Trophoblast cell (in vitro differentiated cells and primary cell): Measurements from ENCODE around the gene POLR1H. TPM values are rescaled to one million over a fixed set of nuclear protein-coding genes. Genes with fewer than 3 reads are reported as not detected.

Source experiments
- DNase-seq, 2 donors: peaks; one replicate each; pipeline ENCODE4 v3.0.0-alpha.2; 2016
- H2AFZ ChIP-seq: 2 replicates; pipeline ENCODE4 v1.6.1; 2013; ENCODE audit warnings: low read length, moderate library complexity, mild to moderate bottlenecking; ENCODE audit not compliant: insufficient read depth, poor library complexity
- H2AK5ac ChIP-seq: 2 replicates; pipeline ENCODE4 v1.6.1; 2013; ENCODE audit warnings: mild to moderate bottlenecking, low read length
- H2BK120ac ChIP-seq: 2 replicates; pipeline ENCODE4 v1.6.1; 2013; ENCODE audit warnings: low read length, mild to moderate bottlenecking, moderate library complexity; ENCODE audit not compliant: insufficient read depth, poor library complexity
- H2BK12ac ChIP-seq: 2 replicates; pipeline ENCODE4 v1.6.1; 2013; ENCODE audit warnings: mild to moderate bottlenecking, low read length, moderate library complexity
- H2BK5ac ChIP-seq: 2 replicates; pipeline ENCODE4 v1.6.1; 2013; ENCODE audit warnings: low read length, low read depth, moderate library complexity, mild to moderate bottlenecking; ENCODE audit not compliant: poor library complexity
- H3K14ac ChIP-seq: 2 replicates; pipeline ENCODE4 v1.6.1; 2013; ENCODE audit warnings: mild to moderate bottlenecking, low read length
- H3K18ac ChIP-seq: 2 replicates; pipeline ENCODE4 v1.6.1; 2013; ENCODE audit warnings: mild to moderate bottlenecking, low read length
- H3K23ac ChIP-seq: 2 replicates; pipeline ENCODE4 v1.6.1; 2013; ENCODE audit warnings: low read length
- H3K27ac ChIP-seq: 2 replicates; pipeline ENCODE4 v1.5.1; 2013; ENCODE audit warnings: low read depth, mild to moderate bottlenecking, inconsistent platforms, low read length, moderate library complexity
- H3K27me3 ChIP-seq: 2 replicates; pipeline ENCODE4 v1.6.1; 2013; ENCODE audit warnings: inconsistent platforms, mild to moderate bottlenecking, low read length, moderate library complexity; ENCODE audit not compliant: insufficient read depth
- H3K36me3 ChIP-seq, 2 experiments: 1 replicate in 1 of 2; 2 replicates in 1 of 2; pipeline ENCODE4 v1.6.1; 2013; ENCODE audit warnings: low read length in 2 of 2, mild to moderate bottlenecking in 2 of 2, moderate library complexity in 1 of 2; ENCODE audit not compliant: insufficient read depth in 2 of 2, control insufficient read depth in 1 of 2
- H3K4ac ChIP-seq: 2 replicates; pipeline ENCODE4 v1.6.1; 2013; ENCODE audit warnings: low read depth, mild to moderate bottlenecking, low read length, moderate library complexity
- H3K4me1 ChIP-seq, 2 experiments: 1 replicate in 1 of 2; 2 replicates in 1 of 2; pipeline ENCODE4 v1.6.1; 2013; ENCODE audit warnings: low read length in 2 of 2, mild to moderate bottlenecking in 2 of 2, moderate library complexity in 1 of 2; ENCODE audit not compliant: insufficient read depth in 2 of 2, control insufficient read depth in 1 of 2
- H3K4me2 ChIP-seq: 2 replicates; pipeline ENCODE4 v1.6.1; 2013; ENCODE audit warnings: inconsistent platforms, mild to moderate bottlenecking, low read length, moderate library complexity
- H3K4me3 ChIP-seq: 2 replicates; pipeline ENCODE4 v1.5.1; 2013; ENCODE audit warnings: mild to moderate bottlenecking, low read depth, low read length, inconsistent platforms
- H3K79me1 ChIP-seq: one replicate; pipeline ENCODE4 v1.6.1; 2013; ENCODE audit warnings: low read length
- H3K79me2 ChIP-seq: 2 replicates; pipeline ENCODE4 v1.6.1; 2013; ENCODE audit warnings: low read length, mild to moderate bottlenecking; ENCODE audit not compliant: control insufficient read depth, insufficient read depth, poor library complexity
- H3K9ac ChIP-seq: 2 replicates; pipeline ENCODE4 v1.6.1; 2013; ENCODE audit warnings: mild to moderate bottlenecking, low read length
- H3K9me3 ChIP-seq: 2 replicates; pipeline ENCODE4 v1.6.1; 2013; ENCODE audit warnings: low read depth, mild to moderate bottlenecking, control low read depth, inconsistent platforms, low read length; ENCODE audit not compliant: insufficient read depth
- H4K12ac ChIP-seq: 2 replicates; pipeline ENCODE4 v1.6.1; 2013; ENCODE audit warnings: low read depth, mild to moderate bottlenecking, low read length, moderate library complexity
- H4K8ac ChIP-seq: 2 replicates; pipeline ENCODE4 v1.6.1; 2013; ENCODE audit warnings: low read depth, mild to moderate bottlenecking, low read length, moderate library complexity
- H4K91ac ChIP-seq: one replicate; pipeline ENCODE4 v1.6.1; 2013; ENCODE audit warnings: low read depth, mild to moderate bottlenecking, low read length, moderate library complexity
- WGBS: extraction: QIAGEN DNeasy Blood & Tissue Kit; methylation state at CpG from one replicate; pipeline ENCODE4 v1.1.7; 2013; ENCODE audit warnings: missing lambda C conversion rate; ENCODE audit not compliant: insufficient read length, insufficient coverage; ENCODE audit errors: extremely low coverage; 5-methylcytosine and 5-hydroxymethylcytosine counted together
- polyA plus RNA-seq: library from polyadenylated mRNA; stranded (reverse); fragments of 200-250 nt; gene quantifications from 2 replicates; pipeline ENCODE4 v1.2.3, GENCODE V29; 2013

POLR1H gene
- polyA plus RNA-seq = 29.1 and 29.2 TPM in 2 replicates

DNA sequence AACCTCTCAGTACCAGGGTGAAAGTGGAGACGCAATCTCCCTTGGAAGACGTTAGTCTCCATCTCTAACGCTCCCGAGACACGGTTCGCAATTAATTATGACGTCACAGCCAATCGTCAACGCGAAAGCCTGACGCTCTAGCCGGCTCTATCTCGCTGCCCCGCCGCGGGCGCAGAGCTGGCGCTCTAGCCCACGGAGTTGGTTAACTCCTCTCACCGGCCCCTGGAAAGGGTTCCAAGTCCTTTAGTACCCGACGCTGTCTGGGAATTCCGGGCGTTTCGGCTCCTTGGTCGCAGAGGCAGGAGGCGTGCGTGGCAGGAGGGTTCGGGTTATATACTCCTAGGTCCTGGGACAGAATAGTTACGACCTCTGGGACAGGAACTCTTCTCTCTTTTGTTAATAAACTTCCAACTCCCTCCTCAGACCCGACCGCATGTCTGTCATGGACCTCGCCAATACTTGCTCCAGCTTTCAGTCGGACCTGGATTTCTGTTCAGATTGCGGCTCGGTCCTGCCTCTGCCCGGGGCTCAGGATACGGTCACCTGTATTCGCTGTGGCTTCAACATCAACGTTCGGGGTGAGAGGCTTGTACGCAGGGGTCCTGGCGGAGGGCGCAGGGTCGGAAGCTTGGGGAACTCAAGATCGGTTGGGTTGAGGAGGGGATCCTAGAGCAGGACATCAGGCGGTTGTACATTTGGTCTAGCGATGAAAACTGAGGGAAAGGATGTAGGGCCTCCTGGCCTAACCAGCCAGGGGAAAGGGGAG is at the start of gene POLR1H:
TSS of gene POLR1H (plus strand) at position 174 of the 766 bp plus-strand sequence. CDS start at position 434, 260 bp downstream.
- no CpG with 5 or more reads among the region's 48 CpGs for WGBS
- Histone ChIP-seq H3K9me3 (no peaks in the 10 kb centered on the region), H3K4me1 (peaks cover 4 to 8% of the 10 kb centered on the region in 2 experiments), H3K79me1 (peaks cover 4% of the 10 kb centered on the region), H4K91ac (peak within 1 kb of the TSS; percentile 58), H3K4me3 (peak within 1 kb of the TSS; percentile 80), H3K79me2 (peaks cover 3% of the 10 kb centered on the region), H2BK120ac (peak within 1 kb of the TSS; percentile 23), H4K12ac (peak within 1 kb of the TSS; percentile 72), H3K18ac (peak within 1 kb of the TSS; percentile 40), H2BK12ac (no peak within 1 kb of the TSS), H3K23ac (no peak within 1 kb of the TSS), H3K14ac (peak within 1 kb of the TSS; percentile 58), H3K27ac (peak within 1 kb of the TSS; percentile 39), H4K8ac (peak within 1 kb of the TSS; percentile 81), H3K36me3 (no peaks in the 10 kb centered on the region), H3K27me3 (no peaks in the 10 kb centered on the region), H2BK5ac (peak within 1 kb of the TSS; percentile 5), H3K4me2 (peak within 1 kb of the TSS; percentile 85), H2AK5ac (no peak within 1 kb of the TSS), H3K4ac (peak within 1 kb of the TSS; percentile 50), H3K9ac (peak within 1 kb of the TSS; percentile 79), H2AFZ (peak within 1 kb of the TSS; percentile 65)
- DNase-seq = peak; percentile 97 to 99

GRCh38 chr6:30013291-30013922 is 47.7 kb upstream of the POLR1H start:
- H2AK5ac ChIP-seq = no peak overlapping the region
- no peak overlapping the region for H4K8ac ChIP-seq
- H3K79me1 ChIP-seq = no peaks in the 10 kb centered on the region
- no peaks in the 10 kb centered on the region for H3K36me3 ChIP-seq
- no peak overlapping the region for H2AFZ ChIP-seq
- H3K23ac ChIP-seq = no peak overlapping the region
- H4K91ac ChIP-seq = no peak overlapping the region
- H3K9ac ChIP-seq = no peak overlapping the region
- H4K12ac ChIP-seq = no peak overlapping the region
- no peak overlapping the region for H3K4ac ChIP-seq
- H2BK12ac ChIP-seq = no peak overlapping the region
- H3K18ac ChIP-seq = no peak overlapping the region
- no peak overlapping the region for H3K4me2 ChIP-seq
- no peak overlapping the region for H2BK120ac ChIP-seq
- no peak overlapping the region for H3K14ac ChIP-seq
- peak in 1 of 2 donors; percentile 10 for DNase-seq
- no peaks in the 10 kb centered on the region for H3K9me3 ChIP-seq
- H3K27me3 ChIP-seq = peaks cover 1% of the 10 kb centered on the region
- H2BK5ac ChIP-seq = no peak overlapping the region
- no peaks in the 10 kb centered on the region for H3K4me1 ChIP-seq
- H3K27ac ChIP-seq = no peak overlapping the region
- no peak overlapping the region for H3K4me3 ChIP-seq
- no peaks in the 10 kb centered on the region for H3K79me2 ChIP-seq
- no CpG with 5 or more reads among the region's 13 CpGs for WGBS

GRCh38 chr6:30019819-30020218 is 41.2 kb upstream of the POLR1H start:
- Histone ChIP-seq H3K4ac (no peak overlapping the region), H2AK5ac (no peak overlapping the region), H3K27ac (no peak overlapping the region), H3K9ac (no peak overlapping the region), H3K14ac (no peak overlapping the region), H4K91ac (no peak overlapping the region), H3K79me1 (no peaks in the 10 kb centered on the region), H2BK120ac (no peak overlapping the region), H3K27me3 (no peaks in the 10 kb centered on the region), H3K23ac (no peak overlapping the region), H2BK5ac (no peak overlapping the region), H3K79me2 (no peaks in the 10 kb centered on the region), H3K4me2 (no peak overlapping the region), H4K8ac (no peak overlapping the region), H3K4me3 (no peak overlapping the region), H2AFZ (no peak overlapping the region), H3K18ac (no peak overlapping the region), H4K12ac (no peak overlapping the region), H3K9me3 (no peaks in the 10 kb centered on the region), H3K36me3 (no peaks in the 10 kb centered on the region), H3K4me1 (no peaks in the 10 kb centered on the region), H2BK12ac (no peak overlapping the region)
- WGBS = no CpG with 5 or more reads among the region's 2 CpGs
- DNase-seq = no peak

DNA sequence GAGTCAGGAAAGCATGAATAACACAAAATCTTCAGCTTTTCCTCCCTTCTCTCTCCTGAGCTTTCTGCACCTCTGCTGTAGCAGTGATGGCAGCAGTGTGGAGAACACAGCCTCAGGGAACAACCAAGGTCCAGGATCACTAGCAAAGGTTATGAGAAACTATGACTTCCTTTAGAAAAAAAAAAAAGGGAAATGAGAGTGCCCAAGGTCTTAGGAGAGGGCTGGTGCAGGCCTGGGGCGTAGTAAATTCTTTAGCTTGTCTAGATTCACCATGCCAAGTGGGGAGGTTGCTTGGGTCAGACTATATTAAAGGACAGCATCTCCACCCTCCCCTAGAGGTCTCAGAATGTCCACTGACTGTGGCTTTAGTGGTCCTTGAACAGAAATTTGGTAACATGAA is 40.4 kb upstream of the POLR1H start:
- Histone ChIP-seq H3K27me3 (no peaks in the 10 kb centered on the region), H3K27ac (no peak overlapping the region), H3K23ac (no peak overlapping the region), H2AFZ (no peak overlapping the region), H2AK5ac (no peak overlapping the region), H4K8ac (no peak overlapping the region), H2BK12ac (no peak overlapping the region), H2BK5ac (no peak overlapping the region), H3K36me3 (no peaks in the 10 kb centered on the region), H2BK120ac (no peak overlapping the region), H3K9ac (no peak overlapping the region), H3K4me2 (no peak overlapping the region), H3K14ac (no peak overlapping the region), H3K4ac (no peak overlapping the region), H3K4me1 (no peaks in the 10 kb centered on the region), H4K12ac (no peak overlapping the region), H3K18ac (no peak overlapping the region), H3K4me3 (no peak overlapping the region), H4K91ac (no peak overlapping the region), H3K9me3 (no peaks in the 10 kb centered on the region), H3K79me2 (no peaks in the 10 kb centered on the region), H3K79me1 (no peaks in the 10 kb centered on the region)
- no peak for DNase-seq
- no CpG with 5 or more reads among the region's 1 CpG for WGBS
